ENCODE data around the gene TIPRL.

Gene TIPRL

GRCh38 chr1:168217664-168218063, 38.9 kb downstream of the TIPRL start:
- DNase-seq = no peak

- no peak for DNase-seq
Measured at GRCh38 chr1:168218658-168219057, 39.9 kb downstream of the TIPRL start.

- DNase-seq = no peak
Measured at GRCh38 chr1:168220470-168220871, 41.7 kb downstream of the TIPRL start.

GRCh38 chr1:168221275-168221674, 42.5 kb downstream of the TIPRL start:
- DNase-seq = no peak

- DNase-seq = no peak
Measured at GRCh38 chr1:168223261-168223660, 44.5 kb downstream of the TIPRL start.

GRCh38 chr1:168223681-168224540, 45.1 kb downstream of the TIPRL start:
- no peak for DNase-seq

- DNase-seq = no peak
Measured at GRCh38 chr1:168224991-168225390, 46.2 kb downstream of the TIPRL start.

- peak; percentile 68 for DNase-seq
Measured at GRCh38 chr1:168225476-168226190, 46.9 kb downstream of the TIPRL start, which contains the start of gene SFT2D2. TSS of gene SFT2D2 (plus strand) at chr1:168226004. CDS start at chr1:168226080, 76 bp downstream.

- no peak for DNase-seq
Measured at GRCh38 chr1:168227620-168228019, 48.9 kb downstream of the TIPRL start.

- DNase-seq = no peak
Measured at GRCh38 chr1:168229893-168230292, 51.1 kb downstream of the TIPRL start.

- DNase-seq = no peak
Measured at GRCh38 chr1:168230709-168231108, 51.9 kb downstream of the TIPRL start.

- DNase-seq = no peak
Measured at GRCh38 chr1:168234846-168235547, 56.2 kb downstream of the TIPRL start.

- DNase-seq = no peak
Measured at GRCh38 chr1:168235548-168235885, 56.8 kb downstream of the TIPRL start.

GRCh38 chr1:168235937-168236336, 57.2 kb downstream of the TIPRL start:
- no peak for DNase-seq

- DNase-seq = peak; percentile 66
Measured at GRCh38 chr1:168236836-168237611, 58.3 kb downstream of the TIPRL start.

- no peak for DNase-seq
Measured at GRCh38 chr1:168243198-168243597, 64.4 kb downstream of the TIPRL start.

- no peak for DNase-seq
Measured at GRCh38 chr1:168243636-168244212, 65.0 kb downstream of the TIPRL start.

- DNase-seq = no peak
Measured at GRCh38 chr1:168245042-168245441, 66.3 kb downstream of the TIPRL start.

GRCh38 chr1:168246506-168246905, 67.7 kb downstream of the TIPRL start:
- peak; percentile 66 for DNase-seq
